ENCODE results near the gene SDK1.

DNA sequence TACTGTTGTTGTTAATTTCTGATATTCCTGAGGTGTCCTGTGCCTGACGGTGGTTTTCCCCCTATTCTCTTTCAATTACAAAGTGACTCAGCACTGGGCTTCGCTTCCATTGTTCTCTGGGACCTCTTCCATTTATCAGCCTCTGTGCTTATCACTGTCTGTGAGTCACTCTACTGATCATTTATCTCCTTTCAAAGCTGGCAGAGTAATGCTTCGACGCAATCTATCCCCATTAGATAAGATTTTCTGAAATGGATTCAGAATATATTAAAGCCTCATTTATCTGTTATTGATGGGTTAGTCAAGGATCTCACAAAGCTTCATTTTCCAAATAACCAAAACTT is 679.2 kb downstream of the SDK1 start:
- no peak for TF ChIP-seq POLR2A (IDR thresholded peaks at IDR 0.05)
- TF ChIP-seq, protein P1, sequence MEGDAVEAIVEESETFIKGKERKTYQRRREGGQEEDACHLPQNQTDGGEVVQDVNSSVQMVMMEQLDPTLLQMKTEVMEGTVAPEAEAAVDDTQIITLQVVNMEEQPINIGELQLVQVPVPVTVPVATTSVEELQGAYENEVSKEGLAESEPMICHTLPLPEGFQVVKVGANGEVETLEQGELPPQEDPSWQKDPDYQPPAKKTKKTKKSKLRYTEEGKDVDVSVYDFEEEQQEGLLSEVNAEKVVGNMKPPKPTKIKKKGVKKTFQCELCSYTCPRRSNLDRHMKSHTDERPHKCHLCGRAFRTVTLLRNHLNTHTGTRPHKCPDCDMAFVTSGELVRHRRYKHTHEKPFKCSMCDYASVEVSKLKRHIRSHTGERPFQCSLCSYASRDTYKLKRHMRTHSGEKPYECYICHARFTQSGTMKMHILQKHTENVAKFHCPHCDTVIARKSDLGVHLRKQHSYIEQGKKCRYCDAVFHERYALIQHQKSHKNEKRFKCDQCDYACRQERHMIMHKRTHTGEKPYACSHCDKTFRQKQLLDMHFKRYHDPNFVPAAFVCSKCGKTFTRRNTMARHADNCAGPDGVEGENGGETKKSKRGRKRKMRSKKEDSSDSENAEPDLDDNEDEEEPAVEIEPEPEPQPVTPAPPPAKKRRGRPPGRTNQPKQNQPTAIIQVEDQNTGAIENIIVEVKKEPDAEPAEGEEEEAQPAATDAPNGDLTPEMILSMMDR (IDR thresholded peaks at IDR 0.05): no peak
- TF ChIP-seq EP300 (IDR thresholded peaks at IDR 0.05): no peak
